ENCODE results near the gene MTCL1.

GRCh38 chr18:8667846-8668245 lies 37.5 kb upstream of the MTCL1 start:
- TF ChIP-seq CTCF (IDR thresholded peaks at IDR 0.05 in 2 of 3, conservative IDR thresholded peaks at IDR 0.05 in 1 of 3; ENCODE audit: insufficient read depth in 2 of 3, low read depth in 1 of 3, low read length in 3 of 3) (no peak), CEBPB (tag; IDR thresholded peaks at IDR 0.05) (no peak), RBM25 (IDR thresholded peaks at IDR 0.05; ENCODE audit: low read depth, low read length, severe bottlenecking) (no peak), E2F4 (CRISPR knock-in tag; IDR thresholded peaks at IDR 0.05; ENCODE audit: low read depth) (no peak), MITF (IDR thresholded peaks at IDR 0.05) (no peak), TAF1 (IDR thresholded peaks at IDR 0.05; ENCODE audit: control insufficient read depth, extremely low read depth, insufficient read depth, low read length, severe bottlenecking) (no peak)

Measured in K562 (cell line).